Measurements from ENCODE around the gene TNFRSF11A.

The TNFRSF11A gene

DNA sequence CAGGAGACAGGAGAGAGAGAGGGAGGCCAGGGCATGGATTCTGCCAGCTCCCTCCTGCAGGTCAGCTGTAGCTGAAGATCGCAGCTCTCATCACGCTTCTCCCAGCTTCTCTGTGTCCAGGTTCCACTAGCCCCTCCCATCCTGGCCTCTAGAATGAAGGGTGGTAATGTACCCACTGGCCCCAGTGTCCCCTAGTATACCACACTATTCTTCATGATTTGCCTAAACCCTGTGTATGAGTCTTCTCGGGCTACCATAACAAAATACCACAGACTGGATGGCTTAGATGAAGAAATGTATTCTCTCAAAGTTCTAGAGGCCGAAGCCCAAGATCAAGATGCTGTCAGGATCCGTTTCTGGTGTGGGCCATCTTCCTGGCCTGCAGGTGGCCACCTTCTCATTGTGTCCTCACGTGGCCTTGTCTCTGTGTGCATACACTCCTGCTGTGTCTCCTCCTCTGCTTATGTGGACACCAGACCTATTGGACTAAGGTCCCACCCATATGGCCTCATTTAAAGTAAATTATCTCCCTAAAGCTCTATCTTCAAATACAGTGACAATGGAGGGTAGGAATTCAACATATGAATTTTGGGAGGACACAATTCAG is 77.3 kb downstream of the TNFRSF11A start:
- FAIRE-seq (no peak), DNase-seq (ENCODE audit: extremely low spot score, insufficient read length, low read depth) (no peak)

GRCh38 chr18:62403120-62403519 is 78.0 kb downstream of the TNFRSF11A start:
- DNase-seq (ENCODE audit: extremely low spot score, insufficient read length, low read depth), result no peak
- no peak for FAIRE-seq

DNA sequence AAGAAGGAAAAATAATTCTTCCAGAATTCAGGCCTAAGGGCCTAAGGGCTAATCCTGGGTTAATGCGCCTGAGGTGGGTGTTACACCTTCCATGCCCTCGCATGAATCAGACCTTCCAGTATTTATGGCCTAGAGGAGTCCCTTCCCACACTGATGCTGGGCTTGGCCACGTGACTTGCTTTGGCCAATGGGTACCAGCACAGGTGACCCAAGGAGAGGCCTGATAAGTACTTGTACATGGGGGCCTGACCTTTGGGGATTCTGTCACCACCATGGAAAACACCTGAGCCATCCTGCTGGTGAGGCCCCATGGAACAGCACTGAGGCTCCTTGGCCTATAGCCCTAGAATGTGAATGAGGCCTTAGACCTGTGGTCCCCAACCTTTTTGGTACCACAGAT is 79.8 kb downstream of the TNFRSF11A start:
- DNase-seq (ENCODE audit: extremely low spot score, insufficient read length, low read depth), result no peak
- FAIRE-seq, result no peak

- no peak for DNase-seq (ENCODE audit: extremely low spot score, insufficient read length, low read depth)
- no peak for FAIRE-seq
Observed at GRCh38 chr18:62407660-62408059, 82.5 kb downstream of the TNFRSF11A start.

GRCh38 chr18:62409821-62410220 is 84.7 kb downstream of the TNFRSF11A start:
- FAIRE-seq (no peak), DNase-seq (ENCODE audit: extremely low spot score, insufficient read length, low read depth) (no peak)

DNA sequence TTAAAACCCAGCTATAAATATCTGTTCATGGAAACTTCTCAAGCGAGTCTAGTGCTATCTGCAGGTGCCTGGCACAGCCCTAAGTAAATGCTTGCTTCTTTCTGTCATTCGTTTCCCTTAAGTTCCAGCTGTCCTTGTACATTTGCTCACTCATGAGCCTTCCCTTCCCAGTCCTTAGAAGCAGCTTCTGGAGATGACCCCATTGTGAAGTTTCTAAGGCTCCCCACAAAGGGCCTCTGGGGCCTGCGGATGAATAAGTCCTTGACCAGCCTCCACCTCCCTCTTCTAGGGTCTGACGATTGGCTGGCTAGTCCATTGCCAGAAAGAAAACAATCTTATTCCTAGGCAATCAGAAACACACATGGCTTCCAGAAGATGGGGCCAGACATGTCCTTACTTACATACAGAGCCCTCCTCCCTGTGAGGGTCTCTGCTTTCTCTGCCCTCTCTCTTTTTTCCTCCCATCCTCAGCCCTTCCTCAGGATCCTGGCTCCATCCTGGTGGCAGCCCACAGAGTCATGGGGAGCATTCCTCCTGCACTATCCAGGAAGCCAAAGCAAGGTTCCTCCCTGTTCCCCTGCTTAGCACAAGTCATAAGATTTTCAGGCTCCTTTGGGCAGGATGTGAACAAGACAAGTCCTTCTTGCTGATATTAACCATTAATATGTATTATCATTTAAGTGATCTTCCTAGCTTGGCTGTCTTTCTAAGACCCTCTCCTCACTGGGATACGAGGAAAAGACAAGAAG is 87.3 kb downstream of the TNFRSF11A start:
- no peak for DNase-seq (ENCODE audit: extremely low spot score, insufficient read length, low read depth)
- FAIRE-seq, result no peak

GRCh38 chr18:62413206-62413605 is 88.1 kb downstream of the TNFRSF11A start:
- FAIRE-seq (no peak), DNase-seq (ENCODE audit: extremely low spot score, insufficient read length, low read depth) (no peak)

DNA sequence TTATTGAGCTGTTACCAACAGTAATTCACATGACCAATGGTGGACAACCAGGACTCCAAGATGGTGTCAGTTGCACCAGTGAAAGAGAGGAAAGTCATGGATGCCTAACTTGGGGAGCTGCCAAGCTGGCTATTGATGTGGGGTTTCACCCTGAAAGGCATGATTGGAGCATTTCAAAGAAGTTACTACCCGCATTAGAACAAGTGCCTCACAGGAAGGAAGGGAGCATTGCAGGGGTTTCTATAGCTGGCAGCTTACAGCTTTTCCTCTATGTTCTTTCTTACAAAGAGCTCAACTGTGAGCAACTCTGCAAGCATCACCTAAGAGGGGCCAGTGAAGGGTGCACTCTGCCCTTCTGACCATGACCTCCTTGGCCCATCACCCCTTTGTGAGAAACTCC is 93.1 kb downstream of the TNFRSF11A start:
- peak; percentile 47 for FAIRE-seq
- no peak for DNase-seq (ENCODE audit: extremely low spot score, insufficient read length, low read depth)

DNA sequence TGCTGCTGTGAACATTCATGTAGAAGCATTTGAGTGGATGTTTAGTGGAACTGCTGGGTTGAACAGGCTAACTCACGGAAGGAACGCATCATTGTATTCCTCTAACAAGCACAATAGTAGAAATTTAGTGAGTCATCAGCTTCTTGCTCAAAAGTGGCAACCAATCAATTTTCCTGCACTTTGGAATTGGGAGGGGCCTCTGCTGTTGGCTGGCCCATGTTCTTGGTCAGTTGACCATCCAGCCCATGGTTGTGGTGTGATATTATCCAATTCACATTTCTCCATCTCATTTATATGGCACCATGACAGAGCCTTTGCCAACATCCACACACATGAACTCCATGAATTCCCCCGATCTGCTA is 95.0 kb downstream of the TNFRSF11A start:
- FAIRE-seq (no peak), DNase-seq (ENCODE audit: extremely low spot score, insufficient read length, low read depth) (no peak)

- peak; percentile 51 for DNase-seq (ENCODE audit: extremely low spot score, insufficient read length, low read depth)
Observed at GRCh38 chr18:62420513-62421209, 95.6 kb downstream of the TNFRSF11A start.

GRCh38 chr18:62425465-62426190 is 100.5 kb downstream of the TNFRSF11A start:
- no peak for DNase-seq (ENCODE audit: extremely low spot score, insufficient read length, low read depth)
- peak; percentile 91 for FAIRE-seq

More at GRCh38 chr18:62420513-62421209, 95.6 kb downstream of the TNFRSF11A start:
- peak; percentile 91 for FAIRE-seq

DNA sequence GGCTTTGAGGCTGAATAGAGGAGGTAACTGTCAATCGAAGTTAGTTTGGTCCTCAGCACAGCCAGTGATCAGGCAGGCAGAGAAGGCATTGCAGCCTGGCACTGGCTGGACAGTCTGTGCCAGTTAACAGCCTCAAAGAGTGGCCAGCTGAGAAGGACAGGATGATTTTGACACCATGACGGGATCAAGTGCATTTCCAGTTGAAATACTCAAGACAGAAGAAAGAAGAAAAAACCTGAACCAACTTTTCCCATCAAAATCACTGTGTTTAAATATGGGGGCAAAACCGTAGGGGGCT is 101.0 kb downstream of the TNFRSF11A start:
- FAIRE-seq, result no peak
- DNase-seq (ENCODE audit: extremely low spot score, insufficient read length, low read depth), result no peak

- DNase-seq (ENCODE audit: extremely low spot score, insufficient read length, low read depth) (no peak), FAIRE-seq (no peak)
Observed at GRCh38 chr18:62432176-62432575, 107.1 kb downstream of the TNFRSF11A start.

GRCh38 chr18:62434798-62435197 is 109.7 kb downstream of the TNFRSF11A start:
- DNase-seq (ENCODE audit: extremely low spot score, insufficient read length, low read depth) (no peak), FAIRE-seq (no peak)

- FAIRE-seq, result no peak
- DNase-seq (ENCODE audit: extremely low spot score, insufficient read length, low read depth), result no peak
Observed at GRCh38 chr18:62435435-62436031, 110.4 kb downstream of the TNFRSF11A start.

- DNase-seq (ENCODE audit: extremely low spot score, insufficient read length, low read depth), result no peak
- no peak for FAIRE-seq
Observed at GRCh38 chr18:62436636-62437234, 111.6 kb downstream of the TNFRSF11A start.

GRCh38 chr18:62437235-62438017 is 112.3 kb downstream of the TNFRSF11A start:
- DNase-seq (ENCODE audit: extremely low spot score, insufficient read length, low read depth) (no peak), FAIRE-seq (peak; percentile 12)

DNA sequence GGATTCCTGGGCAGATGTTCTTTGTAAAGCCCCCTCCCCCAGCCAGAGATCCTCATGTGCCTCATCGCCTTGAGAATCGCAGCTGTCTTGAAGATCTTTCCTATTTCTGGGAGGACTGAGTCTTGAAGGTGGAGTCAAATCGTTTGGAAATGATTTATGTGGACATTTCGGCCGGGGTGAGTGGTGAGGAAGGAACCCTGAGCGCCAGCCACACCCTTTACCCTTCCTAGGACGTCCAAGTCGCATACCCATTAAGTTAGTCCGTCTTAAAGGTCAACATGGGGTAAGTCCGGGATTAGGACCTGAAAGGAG is 112.9 kb downstream of the TNFRSF11A start:
- DNase-seq (ENCODE audit: extremely low spot score, insufficient read length, low read depth), result no peak
- FAIRE-seq, result no peak

DNA sequence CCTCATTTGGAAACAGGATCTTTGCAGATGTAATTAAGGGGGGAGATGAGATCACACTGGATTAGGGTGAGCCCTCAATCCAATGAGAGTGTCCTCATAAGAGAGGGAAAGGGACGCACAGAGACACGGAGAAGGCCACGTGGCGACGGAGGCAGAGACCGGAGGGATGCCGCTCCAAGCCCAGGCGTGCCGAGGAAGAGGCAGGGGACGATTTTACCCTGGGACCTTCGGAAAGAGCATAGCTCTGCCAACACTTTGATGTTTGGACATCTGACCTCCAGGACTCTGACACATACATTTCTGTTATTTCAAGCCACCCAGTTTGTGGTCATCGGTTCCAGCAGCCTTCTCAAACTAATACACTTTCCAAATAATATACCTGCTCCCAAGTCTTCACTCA is 113.3 kb downstream of the TNFRSF11A start:
- no peak for FAIRE-seq
- no peak for DNase-seq (ENCODE audit: extremely low spot score, insufficient read length, low read depth)

All from GM18507 (cell line).